Suppressor macrophage (primary cell): ENCODE results near the gene NAV1.
"Not testable (repeated sequence)": the region's sequence is repeated elsewhere in the genome, so short reads cannot be mapped to it uniquely, and the experiment has no call there.

Experiments
- DNase-seq, 4 experiments: peaks; one replicate each; pipeline ENCODE4 v3.0.0-alpha.2; 2020 to 2022

NAV1 gene

DNA sequence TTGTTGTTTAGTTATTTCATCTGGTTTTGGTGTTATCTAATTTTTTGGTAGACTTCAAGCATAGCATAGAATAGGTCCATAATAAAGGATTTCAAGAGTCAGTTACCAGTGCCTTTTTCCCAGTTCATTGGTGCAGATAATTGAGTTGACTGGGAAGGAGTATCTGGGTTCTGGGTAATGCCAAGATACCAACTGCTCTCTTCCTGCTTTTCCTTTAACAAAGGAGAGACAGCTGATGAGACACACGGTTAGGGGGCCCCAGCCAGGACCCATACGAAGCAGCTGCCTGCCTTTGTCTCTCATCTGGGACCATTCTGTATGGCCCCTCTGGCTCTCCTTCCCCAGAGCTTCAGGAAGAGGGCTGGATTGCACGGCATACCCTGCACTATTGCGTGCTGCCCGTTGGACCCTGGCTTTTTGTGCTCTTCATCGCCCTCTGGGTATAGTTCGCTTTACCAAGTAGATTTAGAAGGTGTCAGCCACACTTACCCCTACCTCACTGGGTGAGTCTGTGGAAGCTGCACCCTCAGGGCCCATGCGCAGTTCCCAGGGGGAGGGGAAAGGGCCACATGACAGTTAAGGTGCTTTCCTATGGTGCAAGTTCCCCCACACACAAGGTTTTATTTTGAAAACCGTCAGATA lies 7.0 kb downstream of the NAV1 start:
- peak in 2 of 4 experiments; percentile 18 to 34 for DNase-seq

DNA sequence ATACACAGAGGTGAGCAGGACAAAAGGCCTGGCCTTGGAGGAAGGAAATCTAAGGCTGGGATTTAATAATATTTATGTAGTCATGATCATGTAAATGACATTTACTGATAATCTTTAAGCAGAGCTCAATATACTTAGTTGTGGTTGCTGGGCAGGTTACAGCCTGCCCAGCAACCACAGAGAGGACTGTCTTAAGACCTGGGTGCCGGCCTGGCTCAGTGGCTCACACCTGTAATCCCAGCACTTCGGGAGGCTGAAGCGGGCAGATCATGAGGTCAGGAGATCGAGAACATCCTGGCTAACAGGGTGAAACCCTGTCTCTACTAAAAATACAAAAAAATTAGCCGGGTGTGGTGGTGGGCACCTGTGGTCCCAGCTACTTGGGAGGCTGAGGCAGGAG lies 10.6 kb downstream of the NAV1 start:
- not testable (repeated sequence) for DNase-seq

DNA sequence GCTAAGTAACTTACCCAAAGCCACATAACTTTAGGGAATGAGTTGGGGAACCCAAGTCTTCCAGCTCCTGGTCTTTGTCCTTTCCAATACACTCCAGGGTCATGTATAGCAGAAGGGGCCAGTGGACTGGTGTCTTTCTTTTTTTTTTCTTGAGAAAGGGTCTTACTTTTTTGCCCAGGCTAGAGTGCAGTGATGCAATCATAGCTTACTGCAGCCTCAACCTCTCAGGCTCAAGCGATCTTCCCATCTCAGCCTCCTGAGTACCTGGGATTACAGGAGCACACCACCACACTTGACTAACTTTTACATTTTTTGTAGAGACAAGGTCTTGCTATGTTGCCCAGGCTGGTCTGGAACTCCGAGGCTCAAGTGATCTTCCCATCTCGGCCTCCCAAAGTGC lies 12.2 kb downstream of the NAV1 start:
- DNase-seq = no peak

DNA sequence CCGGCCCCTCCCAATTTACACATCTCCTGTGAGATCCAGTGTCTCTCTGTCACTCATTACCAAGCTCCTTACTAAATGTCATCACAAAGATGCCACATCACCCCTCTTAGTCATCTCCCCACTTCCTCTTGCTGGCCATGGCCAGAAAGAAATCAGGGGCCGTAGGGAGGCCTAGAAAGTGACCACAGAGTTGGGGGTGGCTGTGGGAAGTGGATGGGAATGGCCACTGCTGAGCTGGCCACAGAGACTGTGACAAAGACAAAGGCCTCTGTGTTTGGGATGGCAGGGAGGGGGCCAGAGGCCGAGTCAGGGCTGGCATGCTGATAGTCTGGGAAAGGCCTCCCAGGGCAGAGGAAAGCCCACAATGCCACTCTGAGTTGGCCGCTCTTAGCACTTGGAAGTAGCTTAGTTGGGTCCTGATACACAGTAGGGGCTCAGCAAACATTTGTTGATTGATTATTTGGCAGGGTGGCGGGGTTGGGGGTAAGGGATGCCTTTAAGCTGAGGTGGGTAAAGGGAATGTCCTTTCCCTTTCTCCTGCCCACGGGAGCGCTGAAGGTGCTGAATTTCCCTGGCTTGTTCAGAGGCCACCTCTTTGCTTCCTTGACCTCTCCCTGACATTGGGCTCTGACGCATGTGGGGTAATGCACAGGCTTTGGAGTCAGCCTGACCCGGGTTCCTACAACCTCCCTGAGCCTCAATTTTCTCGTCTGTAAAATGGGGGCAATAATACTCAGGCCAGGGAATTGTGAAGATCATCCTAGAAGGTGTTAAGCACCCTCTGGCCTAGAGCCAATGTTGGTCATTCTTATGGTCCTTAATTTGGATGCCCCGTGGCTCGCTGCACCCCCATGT lies 13.2 kb downstream of the NAV1 start:
- DNase-seq = peak; percentile 87 to 95 (median 88)

DNA sequence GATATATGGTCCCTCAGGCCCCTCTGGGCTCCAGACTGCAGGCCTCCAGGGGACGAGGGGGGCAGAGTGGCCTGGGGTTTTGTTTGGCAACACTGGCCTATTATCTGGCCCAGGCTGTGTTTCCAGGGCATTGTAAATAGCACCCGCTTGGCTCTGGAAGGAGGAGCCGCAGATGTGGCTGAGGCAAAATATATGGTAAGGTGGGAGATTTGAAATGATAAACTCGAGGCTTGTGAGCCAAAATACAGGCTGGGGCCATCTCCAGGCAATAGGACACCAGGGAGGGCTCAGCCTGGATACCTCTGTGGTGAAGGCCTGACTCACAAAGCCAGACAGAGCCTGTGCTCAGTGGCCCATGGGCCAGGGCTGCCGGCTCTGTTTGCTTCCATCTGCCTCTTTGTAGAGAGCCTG lies 14.0 kb downstream of the NAV1 start:
- no peak for DNase-seq

DNA sequence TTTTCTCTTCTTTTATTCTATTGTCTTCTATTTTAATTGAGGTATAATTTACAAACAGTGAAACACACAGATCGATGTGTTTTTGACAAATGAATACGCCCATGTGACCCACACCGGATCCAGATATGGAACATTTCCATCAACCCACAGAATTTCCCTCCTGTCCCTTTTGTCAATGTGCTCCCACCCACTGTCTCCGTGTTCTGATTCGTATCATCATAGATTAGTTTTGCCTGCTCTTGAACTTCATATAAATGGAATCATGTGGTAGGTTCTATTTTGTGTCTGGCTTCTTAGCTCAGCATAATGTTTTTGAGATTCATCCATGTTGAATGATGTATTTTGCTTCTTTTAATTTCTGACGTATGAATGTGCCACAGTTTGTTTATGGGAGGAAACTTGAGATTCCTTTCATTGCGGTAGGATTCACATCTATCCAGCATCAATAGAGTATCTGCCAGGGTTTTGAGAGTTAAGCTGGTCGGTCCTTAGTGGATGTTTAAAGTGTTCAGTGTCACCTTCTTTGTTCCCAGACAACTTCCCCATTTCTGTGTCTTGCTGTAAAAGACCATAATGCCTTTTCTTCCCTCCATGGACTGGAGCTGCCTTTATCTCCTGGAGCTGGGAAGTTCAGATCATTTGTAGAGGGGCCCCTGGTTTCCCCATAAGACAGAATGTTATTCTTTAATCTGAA lies 14.7 kb downstream of the NAV1 start:
- peak in 3 of 4 experiments; percentile 17 to 55 (median 35) for DNase-seq

DNA sequence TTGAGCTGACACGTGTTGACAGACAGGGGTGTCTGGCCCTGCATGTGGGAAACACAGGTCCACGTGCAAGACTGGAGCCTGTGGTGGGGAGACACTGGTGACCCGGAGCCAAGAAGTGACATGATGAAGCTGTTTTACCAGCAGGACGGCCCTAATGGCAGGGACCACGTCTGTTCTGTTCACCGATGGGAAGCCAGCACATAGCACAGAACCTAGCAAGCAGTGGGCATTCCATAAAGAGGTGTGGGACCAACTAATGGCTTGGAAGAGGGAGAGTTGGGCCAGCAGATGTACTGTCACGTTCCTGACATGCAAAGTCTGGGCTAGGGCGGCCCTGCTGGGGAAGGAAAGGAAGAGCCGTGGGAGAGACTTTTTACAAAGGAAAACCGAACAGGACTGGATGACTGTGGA lies 15.3 kb downstream of the NAV1 start:
- DNase-seq = no peak

DNA sequence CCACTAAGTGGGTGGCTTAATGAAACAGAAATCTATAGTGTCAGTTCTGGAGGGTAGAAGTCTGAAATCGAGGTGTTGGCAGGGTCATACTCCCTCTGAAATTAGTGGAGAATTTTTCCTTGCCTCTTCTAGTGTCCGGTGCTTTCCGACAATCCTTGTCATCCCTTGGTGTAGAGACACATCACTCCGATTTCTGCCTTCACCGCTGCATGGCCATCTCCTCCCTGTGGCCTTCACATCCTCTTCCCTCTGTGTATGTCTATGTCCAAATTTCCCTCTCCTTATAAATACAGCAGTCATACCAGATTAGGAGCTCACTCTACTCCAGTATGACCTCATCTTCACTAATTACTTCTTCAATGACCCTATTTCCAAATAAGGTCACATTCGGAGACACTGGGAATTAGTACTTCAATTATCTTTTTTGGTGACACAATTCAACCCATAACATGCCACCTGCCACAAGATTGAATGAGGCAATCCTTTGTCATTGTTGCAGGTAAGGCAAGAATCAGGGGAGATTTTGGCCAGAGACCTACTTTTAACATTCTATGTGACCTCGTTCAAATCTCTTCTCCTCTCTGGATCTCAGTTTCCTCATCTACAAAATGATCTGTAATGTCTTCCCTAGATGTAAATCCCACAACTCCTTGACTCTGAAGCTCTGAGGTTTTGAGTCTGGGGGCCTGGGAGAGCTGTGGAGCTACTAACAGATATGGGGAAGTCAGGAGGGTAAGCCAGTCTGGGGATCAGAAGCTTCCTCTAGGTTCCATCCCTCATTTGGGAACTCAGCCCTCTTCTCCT lies 16.1 kb downstream of the NAV1 start:
- DNase-seq = no peak

DNA sequence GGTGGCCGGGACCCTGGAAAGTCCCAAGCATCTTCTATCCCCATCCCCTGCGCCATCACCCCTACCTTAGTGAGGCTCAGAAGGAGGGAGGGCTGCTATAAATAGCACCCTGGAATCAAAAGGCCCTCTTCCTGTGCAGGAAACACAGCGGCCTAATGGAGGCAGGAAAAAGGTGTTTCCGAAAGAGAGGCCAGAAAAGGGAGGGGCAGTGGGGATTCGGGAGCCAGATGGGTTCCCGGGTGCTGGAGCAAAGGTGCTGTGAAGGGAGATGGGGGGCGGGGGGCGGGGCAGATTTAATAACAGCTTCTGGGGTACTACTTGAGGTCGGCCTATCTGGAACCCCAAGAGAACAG lies 16.6 kb downstream of the NAV1 start:
- no peak for DNase-seq

DNA sequence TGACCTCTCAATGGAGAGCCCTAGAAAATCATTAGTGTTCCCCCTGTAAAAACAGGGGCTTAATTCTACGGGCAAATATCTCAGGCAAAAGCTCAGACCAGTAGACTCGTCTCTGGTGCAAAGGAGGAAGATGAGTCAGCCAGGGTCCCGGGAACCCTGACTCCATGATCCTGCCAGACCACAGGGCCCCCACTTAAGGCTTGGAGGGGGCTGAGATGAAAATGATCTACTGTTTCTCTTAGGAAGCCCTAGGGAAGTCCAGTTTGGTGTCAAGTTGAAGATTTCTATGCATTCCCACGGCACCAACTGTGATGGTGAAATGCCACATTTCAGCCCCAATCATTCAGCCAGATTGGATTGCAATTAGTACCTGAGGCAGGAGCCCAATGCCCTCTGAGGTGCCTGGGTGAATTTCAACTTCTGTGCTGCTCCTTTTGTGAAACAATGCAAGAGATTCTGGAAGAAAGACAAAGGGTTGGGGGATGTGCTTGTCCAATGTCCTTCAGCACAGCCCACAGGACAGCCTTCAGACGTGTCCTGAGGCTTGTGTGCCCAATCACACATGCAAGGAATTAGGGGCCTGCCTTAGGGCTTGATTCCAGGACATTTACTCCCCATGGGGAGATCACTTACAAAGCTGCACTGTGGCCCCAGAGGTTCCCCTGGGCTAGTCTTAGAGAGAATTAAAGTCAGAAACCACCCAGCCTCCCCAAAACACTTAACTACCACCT lies 18.1 kb downstream of the NAV1 start:
- peak in 2 of 4 experiments; percentile 24 to 28 for DNase-seq

DNA sequence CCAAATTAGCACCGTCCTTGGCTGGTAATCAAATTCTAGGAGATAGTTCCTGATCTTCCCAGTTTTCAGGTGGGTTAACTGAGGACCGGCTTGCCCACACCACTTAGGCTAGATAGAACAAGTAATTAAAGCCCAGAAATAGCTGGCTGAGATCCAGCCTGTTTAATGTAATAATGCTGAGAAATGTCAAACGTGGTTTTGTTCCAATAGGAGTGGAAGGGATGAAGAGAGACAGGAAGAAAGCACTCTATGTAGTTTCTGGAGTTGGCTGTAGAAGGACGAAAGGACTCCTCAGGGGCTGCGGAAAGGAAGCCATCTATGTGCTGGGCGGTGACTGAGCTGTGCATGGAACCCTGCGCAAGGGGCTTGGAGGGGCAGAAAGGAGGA lies 18.6 kb downstream of the NAV1 start:
- DNase-seq = no peak

DNA sequence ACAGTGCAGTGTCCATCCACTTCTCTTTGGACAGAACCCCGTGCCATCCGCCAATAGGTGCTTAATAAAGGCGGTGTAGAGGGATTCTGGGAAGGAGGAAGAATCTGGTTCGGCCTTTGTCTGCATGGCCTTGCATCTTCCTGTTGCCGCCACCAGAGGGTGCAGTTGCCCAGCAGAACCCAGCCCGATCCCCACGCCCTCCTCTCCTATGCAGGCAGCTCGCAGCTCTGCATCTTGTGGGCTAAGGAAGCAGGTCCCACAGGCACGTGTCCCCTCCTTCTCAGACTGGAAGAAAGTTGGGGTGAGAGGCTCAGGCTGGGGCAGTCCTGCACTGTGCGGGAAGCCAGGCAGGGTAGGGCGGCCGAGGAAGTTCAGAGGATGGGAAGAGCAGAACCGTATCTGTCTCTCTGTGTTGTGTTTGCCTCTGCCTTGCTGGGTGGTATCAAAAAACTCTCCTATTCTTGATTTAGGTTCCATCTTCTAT lies 20.8 kb downstream of the NAV1 start:
- DNase-seq = peak; percentile 77 to 89 (median 86)

DNA sequence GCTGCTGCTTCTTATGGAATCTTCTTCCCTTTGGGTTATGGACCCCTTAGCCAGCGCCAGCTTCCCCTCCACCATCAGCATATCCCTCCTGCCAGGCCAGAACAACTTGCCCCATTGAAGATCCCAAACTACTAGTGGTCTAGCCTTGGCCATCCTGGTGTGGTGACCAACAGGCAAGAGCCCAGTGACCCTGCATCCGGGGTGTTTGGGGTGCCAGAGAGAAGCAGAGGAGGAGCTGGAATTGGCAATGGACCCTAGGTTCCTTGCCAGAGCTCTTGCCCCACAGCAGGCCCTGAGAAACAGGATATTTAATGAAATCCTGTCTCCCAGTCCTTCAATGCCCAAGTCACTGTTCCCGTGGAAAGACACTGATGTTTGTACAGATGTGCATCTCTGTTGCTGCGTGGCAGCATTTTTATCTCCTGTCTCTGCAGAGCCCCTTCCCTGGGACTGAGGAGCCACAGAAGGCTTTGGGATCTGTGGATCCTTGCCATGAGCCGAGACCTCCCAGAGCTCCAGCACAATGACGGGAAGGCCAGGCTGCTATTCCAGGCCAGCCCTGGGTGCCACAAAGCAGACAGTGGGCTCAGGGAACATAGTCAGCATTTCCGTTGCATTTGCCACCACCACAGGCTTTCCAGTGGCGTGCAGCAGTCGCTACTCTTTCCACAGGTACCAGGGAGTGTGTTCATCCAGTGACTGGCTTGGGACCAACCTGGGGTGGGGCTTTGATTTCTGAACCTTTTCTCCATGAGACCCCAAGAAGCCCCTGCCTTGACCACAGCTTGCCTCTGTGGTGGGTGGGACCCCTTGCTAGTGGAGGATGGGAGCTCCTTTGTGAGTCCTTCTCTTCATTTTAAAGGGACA lies 21.6 kb downstream of the NAV1 start:
- DNase-seq = no peak

DNA sequence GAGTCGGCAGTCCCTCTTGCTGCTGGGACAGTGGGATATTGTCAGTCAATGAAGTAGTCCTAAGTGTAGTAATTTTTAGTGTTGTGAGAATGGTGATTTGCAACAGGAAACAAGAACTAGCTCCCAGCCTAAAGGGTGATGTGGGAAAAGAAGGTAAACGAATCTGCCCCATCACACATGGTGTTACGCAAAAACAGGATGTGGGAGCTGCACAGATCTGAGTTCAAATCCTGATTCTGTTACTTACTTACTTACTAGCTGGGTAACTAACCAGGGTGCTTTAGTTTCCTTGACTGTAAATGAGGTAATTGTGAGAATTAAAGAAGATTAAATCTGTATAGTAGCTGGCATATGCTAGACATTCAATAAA lies 22.3 kb downstream of the NAV1 start:
- DNase-seq = no peak

DNA sequence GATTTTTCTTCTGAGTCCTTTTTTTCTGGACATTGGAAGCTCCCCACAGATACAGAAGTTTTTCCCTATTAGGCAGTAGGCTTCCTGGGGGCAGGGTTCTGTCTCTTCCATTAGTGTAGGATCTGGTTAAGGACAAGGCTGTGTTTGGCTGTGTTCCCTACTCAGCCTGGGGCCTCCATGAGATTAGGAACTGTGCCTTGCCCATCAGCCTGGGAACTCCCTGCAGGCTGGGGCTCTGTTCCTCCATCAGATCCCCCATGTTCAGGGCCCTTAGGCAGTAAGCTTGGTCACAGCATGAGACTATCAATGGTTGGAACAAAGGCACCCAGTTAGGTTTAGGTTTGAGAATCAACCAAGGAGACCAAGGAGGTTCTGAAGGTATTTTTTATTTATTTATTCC lies 22.7 kb downstream of the NAV1 start:
- DNase-seq = no peak

DNA sequence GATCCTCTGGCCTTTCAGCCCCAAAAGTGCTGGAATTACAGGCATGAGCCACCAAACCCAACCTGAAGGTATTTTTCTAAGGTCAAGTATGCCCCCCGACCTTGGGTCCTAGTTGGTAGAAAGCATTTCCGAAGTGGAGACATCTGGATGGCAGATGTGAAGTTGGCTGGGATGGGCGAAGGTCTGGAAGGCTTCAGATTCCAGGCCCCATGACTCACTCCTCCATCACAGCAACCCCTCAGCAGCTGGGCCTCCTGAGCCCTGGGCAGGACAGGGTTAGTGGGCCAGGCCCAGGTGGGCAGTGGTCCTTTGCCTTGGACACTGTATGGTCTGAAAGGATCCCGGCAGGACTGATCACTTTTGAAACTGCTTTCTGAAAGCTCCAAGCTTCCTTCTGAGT lies 23.3 kb downstream of the NAV1 start:
- DNase-seq = no peak

DNA sequence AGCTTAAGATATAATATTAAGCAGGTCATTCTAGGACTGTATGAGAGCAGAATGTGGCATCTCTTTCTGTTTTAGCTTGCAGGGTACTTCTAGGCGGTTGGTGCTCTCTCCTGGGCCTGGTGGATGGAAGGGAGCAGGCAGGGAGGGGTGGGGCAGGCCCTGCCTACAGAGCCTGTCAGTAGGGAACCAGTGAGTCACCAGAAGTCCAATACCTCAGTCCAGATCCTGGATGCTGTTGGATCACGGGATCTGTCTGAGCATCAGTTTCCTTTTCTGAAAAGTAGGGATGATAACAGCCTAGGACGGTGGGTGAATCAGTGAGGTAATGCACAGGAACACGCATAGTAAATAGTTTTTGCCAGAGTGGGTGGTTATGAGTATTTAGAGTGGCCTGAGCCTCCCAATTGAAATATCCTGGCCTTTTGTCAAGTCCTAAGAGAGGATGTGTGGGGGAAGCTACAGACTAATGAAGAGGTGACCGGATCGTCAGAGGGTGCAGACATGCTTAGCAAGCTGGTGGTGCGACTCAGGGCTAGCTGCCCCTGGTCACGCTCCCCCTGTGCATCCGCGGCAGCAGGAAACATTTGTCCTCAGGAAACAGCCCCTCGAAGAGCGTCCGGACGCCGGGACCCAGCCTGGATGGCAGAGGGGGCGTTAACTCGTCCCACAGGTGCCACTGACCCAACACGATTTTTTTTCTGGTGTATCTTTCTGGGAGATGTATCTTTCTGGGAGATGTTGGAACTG lies 23.9 kb downstream of the NAV1 start:
- no peak for DNase-seq

DNA sequence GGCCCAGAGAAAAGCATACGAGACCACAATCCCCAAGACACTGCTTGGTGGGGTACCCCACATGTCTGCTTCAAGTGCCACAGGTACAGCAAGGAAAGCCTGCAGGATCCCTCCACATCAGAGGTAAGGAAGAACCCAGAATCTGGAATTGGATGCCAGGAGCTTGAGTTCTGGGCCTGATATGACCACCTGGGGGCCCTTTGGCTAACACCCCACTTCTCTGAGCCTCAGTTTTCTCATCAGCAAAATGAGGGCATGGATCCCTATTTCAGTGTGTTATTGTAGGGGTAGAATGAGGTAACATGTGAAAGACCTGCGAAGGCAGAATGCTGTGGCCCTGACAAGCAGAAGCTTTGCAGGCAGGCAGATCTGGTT lies 24.5 kb downstream of the NAV1 start:
- no peak for DNase-seq

DNA sequence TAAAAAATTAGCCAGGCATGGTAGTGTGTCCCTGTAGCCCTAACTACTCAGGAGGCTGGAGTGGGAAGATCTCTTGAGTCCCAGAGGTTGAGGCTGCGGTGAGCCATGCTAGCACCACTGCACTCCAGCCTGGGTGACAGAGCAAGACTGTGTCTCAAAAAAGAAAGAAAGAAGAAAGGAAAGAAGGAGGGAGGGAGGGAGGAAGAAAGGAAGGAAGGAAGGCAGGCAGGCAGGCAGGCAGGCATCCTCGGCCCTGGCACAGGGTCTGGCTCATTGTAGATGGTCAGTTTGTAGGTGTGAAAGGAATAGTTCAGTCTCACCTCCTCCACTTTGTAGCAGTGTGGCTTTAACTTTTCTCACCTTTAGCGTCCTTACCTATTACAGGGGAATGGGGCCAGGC lies 25.0 kb downstream of the NAV1 start:
- DNase-seq = no peak

DNA sequence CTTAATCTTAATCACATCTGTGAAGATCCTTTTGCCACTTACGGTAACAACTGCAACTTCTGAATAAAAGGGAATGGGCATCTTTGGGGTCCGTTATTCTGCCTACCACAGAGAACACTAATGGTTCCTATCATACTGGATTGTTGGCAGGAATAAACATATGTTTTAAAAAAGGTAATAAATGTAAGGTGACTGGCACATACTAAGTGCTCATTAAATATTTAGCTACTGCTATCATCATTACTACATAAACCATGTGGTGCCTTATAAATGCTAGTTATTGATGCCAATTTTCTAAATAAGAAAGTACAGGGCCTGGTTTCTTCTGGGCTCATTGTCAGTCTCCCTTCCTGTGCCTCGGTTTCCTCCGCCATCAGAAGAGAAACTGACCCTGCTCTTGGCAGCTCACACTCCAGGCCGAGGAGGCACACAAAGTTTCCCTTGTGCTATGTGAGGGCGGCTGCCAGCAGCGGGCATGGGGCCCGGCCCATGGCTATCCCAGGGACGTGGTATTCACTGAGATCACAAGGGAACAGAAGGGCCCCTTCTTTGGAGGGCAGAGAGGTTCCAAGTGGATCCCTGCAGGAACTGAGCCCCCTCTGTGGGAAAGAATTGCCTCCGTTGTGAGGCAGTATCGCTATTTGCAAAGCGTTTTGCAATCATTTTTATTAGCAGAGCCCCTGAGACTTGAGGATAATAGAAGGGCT lies 26.2 kb downstream of the NAV1 start:
- DNase-seq = no peak
